Stimulated activated naive CD4-positive, alpha-beta T cell (primary cell): ENCODE data around the gene SEMA6C.
"Not testable (repeated sequence)": the region's sequence is repeated elsewhere in the genome, so short reads cannot be mapped to it uniquely, and the experiment has no call there.

Experiments
- DNase-seq, 6 experiments: peaks; one replicate each; lab custom pipeline; 2025; lab: John Stamatoyannopoulos, UW

The SEMA6C gene, protein sequence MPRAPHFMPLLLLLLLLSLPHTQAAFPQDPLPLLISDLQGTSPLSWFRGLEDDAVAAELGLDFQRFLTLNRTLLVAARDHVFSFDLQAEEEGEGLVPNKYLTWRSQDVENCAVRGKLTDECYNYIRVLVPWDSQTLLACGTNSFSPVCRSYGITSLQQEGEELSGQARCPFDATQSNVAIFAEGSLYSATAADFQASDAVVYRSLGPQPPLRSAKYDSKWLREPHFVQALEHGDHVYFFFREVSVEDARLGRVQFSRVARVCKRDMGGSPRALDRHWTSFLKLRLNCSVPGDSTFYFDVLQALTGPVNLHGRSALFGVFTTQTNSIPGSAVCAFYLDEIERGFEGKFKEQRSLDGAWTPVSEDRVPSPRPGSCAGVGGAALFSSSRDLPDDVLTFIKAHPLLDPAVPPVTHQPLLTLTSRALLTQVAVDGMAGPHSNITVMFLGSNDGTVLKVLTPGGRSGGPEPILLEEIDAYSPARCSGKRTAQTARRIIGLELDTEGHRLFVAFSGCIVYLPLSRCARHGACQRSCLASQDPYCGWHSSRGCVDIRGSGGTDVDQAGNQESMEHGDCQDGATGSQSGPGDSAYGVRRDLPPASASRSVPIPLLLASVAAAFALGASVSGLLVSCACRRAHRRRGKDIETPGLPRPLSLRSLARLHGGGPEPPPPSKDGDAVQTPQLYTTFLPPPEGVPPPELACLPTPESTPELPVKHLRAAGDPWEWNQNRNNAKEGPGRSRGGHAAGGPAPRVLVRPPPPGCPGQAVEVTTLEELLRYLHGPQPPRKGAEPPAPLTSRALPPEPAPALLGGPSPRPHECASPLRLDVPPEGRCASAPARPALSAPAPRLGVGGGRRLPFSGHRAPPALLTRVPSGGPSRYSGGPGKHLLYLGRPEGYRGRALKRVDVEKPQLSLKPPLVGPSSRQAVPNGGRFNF

GRCh38 chr1:151146412-151147131 is at the start of gene SEMA6C:
Gene SEMA6C (minus strand): TSS chr1:151146631. CDS start chr1:151142621, 4,010 bp downstream.
- peak; percentile 54 to 85 (median 74) for DNase-seq

GRCh38 chr1:151194894-151195594 is 48.6 kb upstream of the SEMA6C start:
- DNase-seq, result not testable (repeated sequence)

GRCh38 chr1:151193856-151194255 is 47.4 kb upstream of the SEMA6C start:
- no peak for DNase-seq

- no peak for DNase-seq
Measured at GRCh38 chr1:151193304-151193703, 46.9 kb upstream of the SEMA6C start.

GRCh38 chr1:151192047-151192446 is 45.6 kb upstream of the SEMA6C start:
- DNase-seq, result no peak

DNA sequence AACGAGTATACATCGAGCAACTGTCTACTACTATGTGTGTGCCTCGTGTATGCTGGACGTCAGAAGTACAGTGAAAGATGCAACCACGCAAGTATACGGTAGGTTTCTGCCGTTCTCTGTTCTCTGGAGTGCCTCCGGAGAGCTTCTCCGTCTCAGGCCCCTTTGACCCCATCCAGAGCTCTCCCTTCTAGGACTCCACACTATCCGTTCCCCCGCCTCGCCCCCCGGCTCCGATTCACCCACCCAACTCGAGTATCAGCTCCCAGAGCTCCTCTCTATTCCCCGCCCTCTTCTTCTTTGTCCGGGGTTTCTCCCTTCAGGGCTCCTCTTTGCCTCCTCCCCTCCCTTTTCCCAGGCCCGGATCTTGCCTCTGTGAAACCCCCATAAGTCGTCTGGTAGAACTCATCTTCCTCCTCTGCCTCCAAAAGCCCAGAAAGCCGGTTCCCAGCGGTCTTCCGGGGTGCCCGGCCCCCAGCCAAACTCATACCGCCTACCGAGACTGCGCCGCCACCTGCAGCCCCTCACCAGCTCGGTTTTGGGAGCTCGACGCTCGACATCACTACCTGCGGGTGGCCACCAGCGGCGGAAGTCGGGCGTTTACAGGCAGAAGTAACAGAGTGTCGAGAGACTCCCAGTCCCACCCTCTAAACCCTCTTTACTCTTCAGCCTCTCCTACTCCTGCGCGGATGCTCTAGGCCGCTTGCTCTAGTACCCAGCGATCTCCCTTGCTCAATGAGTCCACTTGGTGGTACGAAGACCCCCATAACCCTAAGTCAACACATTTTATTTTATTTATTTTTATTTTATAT is 43.4 kb upstream of the SEMA6C start, which contains the start of gene VPS72:
Gene VPS72 (minus strand): TSS at position 561 of the 809 bp plus-strand sequence. CDS start 76 bp downstream, at position 485.
- peak; percentile 77 to 85 (median 82) for DNase-seq

GRCh38 chr1:151188667-151189066 is 42.2 kb upstream of the SEMA6C start:
- not testable (repeated sequence) for DNase-seq

GRCh38 chr1:151187205-151187604 is 40.8 kb upstream of the SEMA6C start:
- DNase-seq, result no peak

GRCh38 chr1:151184211-151184610 is 37.8 kb upstream of the SEMA6C start:
- DNase-seq, result no peak

- DNase-seq, result no peak
Measured at GRCh38 chr1:151176514-151177045, 30.1 kb upstream of the SEMA6C start.

GRCh38 chr1:151175863-151176262 is 29.4 kb upstream of the SEMA6C start, which contains the start of gene TMOD4:
Gene TMOD4 (minus strand): TSS chr1:151175981. CDS start chr1:151174875, 1,106 bp downstream.
- peak in 1 of 6 experiments; percentile 17 for DNase-seq

DNA sequence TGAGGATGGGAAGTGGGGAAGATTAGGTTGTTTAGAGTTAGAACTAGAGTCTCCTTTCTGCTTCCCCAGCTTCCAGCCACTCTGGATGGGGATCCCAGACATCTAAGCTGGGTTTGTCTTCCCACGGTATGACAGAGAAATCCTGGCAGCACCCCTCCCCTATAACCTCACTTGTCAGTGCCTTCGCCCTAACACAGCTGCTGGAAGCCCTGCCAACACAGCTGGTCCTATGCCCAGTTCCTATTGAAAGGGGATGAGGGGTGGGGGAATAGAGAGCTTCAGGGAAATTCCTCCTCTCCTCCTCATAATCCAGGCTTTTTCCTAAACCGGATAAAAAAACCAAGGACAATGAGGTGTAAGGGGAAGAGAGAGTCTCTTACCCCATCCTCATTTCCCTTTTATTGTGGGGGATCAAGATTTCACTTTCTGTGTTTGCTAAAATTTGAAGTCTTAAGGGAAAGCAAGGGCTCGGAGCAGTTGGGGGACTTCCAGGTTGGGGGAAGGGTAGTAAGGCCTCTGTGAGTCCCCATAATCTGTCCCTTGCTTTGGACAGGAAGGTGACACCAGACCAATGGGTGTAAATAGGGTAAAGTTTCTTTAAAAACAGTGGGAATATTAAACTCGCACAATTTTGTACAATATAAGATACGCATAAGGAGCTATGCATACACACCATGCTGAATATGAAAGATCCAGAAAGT is 28.8 kb upstream of the SEMA6C start:
- no peak for DNase-seq

DNA sequence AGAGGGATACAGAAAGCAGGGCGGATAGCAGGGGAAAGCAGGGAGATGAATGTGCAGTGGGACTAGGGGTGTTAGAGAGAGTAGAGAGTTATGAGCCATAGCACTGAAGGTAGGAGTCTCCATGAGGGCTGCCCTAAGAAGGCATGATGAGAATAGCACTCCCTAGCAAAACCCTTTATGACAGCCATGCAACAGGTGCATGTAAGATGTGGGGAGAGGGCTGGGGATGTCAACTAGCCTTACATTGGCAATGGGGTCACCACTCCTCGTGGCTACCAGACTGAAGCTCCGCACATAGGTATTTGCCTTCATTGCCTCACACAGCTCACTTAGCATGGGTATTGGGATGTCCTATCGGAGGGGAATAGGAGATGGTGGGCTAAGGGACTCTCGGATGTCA is 24.8 kb upstream of the SEMA6C start:
- DNase-seq, result no peak

DNA sequence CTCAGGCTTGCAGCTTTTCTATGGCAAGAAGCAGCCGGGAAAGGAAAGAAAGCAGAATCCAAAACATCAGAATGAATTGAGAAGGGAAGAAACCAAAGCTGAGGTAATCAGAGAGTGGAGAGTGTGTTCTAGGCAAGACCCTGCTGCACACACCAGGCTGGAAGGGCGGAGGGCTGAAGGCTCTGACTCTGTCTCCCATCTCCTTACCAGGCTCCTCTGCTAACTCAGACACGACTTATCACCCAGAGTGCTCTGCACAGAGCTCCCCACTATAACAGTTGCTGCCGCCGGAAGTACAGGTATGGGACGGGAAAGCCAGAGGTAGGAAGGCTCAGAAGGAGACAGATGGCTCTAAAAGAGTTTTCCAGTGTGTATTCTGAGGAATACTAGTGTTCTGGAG is 20.7 kb upstream of the SEMA6C start:
- no peak for DNase-seq

- DNase-seq, result no peak
Measured at GRCh38 chr1:151166505-151166956, 20.1 kb upstream of the SEMA6C start.

DNA sequence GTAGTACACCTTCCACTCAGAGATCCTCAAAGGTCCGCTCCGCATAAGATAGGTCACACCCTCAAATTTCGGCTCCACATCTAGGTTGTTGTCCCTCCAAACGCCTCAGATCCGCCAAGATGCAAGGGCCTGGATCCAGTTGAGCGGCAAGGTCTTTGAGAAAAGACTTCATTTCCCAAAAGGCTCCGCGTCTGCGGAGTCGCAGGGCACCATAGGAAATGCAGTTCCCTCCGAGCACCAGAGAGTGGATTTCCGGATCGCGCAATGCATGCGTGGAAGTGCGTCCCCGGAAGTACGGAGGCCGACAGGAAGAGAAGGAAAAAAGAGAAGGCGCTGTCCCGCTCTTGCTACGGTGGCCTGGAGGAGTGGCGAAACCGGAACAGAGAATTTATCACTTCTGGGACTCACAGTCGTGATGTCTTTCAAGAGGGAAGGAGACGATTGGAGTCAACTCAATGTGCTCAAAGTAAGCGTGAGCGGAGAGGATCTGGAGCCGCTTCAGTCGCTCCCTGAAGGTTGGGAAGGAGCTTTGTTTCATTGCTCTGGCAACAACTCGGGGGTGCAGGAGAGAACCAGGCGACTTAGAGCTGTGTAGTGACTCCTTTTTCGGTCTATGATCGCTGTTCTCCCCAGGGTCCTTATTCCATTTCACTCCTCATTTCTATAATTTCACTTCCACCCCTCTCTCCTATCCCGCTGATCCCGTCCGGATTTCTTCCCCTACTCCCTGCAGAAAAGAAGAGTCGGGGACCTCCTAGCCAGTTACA is 19.5 kb upstream of the SEMA6C start, which contains the start of the genes LYSMD1 and SCNM1:
Gene LYSMD1 (minus strand): TSS at position 165 of the 767 bp plus-strand sequence. CDS start 644 bp downstream, outside the sequence.
Gene SCNM1 (plus strand): TSS at position 407 of the 767 bp plus-strand sequence. CDS start 9 bp downstream, at position 416.
- DNase-seq, result peak; percentile 94 to 97 (median 96)

GRCh38 chr1:151165281-151165737 is 18.9 kb upstream of the SEMA6C start:
- no peak for DNase-seq

DNA sequence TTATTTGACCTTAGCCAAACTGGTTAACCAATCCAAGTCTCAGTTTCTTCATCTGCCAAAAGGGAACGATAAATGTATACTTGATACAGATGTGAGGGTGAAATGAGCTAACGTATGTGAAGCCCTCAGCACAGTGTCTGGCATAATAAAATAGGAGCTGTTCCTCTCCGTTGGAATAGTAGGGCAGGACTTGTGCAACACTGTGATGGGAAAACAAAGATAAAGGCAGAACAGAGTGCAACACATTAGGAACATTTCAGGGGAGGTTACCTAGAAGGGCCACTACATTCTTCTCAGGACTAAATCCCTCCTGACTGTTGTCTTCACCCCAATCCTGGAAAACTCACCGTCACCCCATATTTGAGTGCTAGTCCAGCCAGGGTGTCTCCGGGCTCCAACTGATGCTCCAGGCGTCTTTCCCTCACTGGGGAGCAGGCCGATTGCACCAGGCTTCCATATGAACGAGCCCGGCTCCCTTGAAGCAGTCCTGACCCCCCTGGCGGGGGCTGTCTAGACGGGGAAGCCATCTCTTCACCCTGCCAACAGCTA is 18.4 kb upstream of the SEMA6C start:
- no peak for DNase-seq
